HL-60 (cell line): ENCODE data around the gene CSNK2B.

Experiments used
- DNase-seq, 2 experiments: peaks; one replicate each; pipeline ENCODE4 v3.0.0-alpha.2; 2010 to 2020; ENCODE audit warnings: low read depth in 1 of 2, low spot score in 1 of 2
- H3K27ac ChIP-seq: fragments of 250-450 bp; sonication (Bioruptor Pico); replicated peaks from 2 replicates; pipeline ENCODE4 v1.5.1; 2020; ENCODE audit warnings: mild to moderate bottlenecking, moderate library complexity
- H3K27me3 ChIP-seq: fragments of 250-450 bp; sonication (Bioruptor Pico); 2 replicates; pipeline ENCODE4 v1.5.1; 2021; ENCODE audit warnings: mild to moderate bottlenecking, moderate library complexity; ENCODE audit not compliant: insufficient read depth, poor library complexity, severe bottlenecking
- H3K4me3 ChIP-seq: replicated peaks from 2 replicates; pipeline ENCODE4 v1.5.1; 2011; ENCODE audit warnings: mild to moderate bottlenecking, control low read depth, low read length; ENCODE audit not compliant: insufficient read depth
- CTCF ChIP-seq: IDR thresholded peaks from one replicate; pipeline ENCODE4 v1.5.1; 2011; ENCODE audit warnings: low read length, control low read depth, inconsistent platforms; ENCODE audit not compliant: insufficient read depth
- GABPA ChIP-seq: IDR thresholded peaks from 2 replicates; pipeline ENCODE4 v1.6.1; 2012; ENCODE audit warnings: low read depth
- POLR2AphosphoS5 ChIP-seq: IDR thresholded peaks from 2 replicates; pipeline ENCODE4 v1.6.1; 2012; ENCODE audit warnings: low read depth
- REST ChIP-seq: IDR thresholded peaks from 2 replicates; pipeline ENCODE4 v1.6.1; 2012; ENCODE audit warnings: low read depth; ENCODE audit not compliant: insufficient replicate concordance
- SPI1 ChIP-seq: IDR thresholded peaks from 2 replicates; pipeline ENCODE4 v1.6.1; 2012; ENCODE audit warnings: low read depth, mild to moderate bottlenecking, borderline replicate concordance

Gene CSNK2B

GRCh38 chr6:31715022-31715958 is 49.4 kb downstream of the CSNK2B start, which contains the start of gene LY6G6D:
Gene LY6G6D (plus strand): TSS chr6:31715348. CDS start chr6:31715356, 8 bp downstream.
- Histone ChIP-seq H3K27ac (no peak within 1 kb of the TSS), H3K4me3 (no peak within 1 kb of the TSS), H3K27me3 (no peaks in the 10 kb centered on the region)
- no peak for DNase-seq
- TF ChIP-seq CTCF (no peak), GABPA (no peak), SPI1 (no peak), REST (no peak), POLR2AphosphoS5 (no peak)

GRCh38 chr6:31717499-31718222 is 51.8 kb downstream of the CSNK2B start:
- no peak for DNase-seq
- TF ChIP-seq GABPA (no peak), POLR2AphosphoS5 (no peak), REST (no peak), CTCF (no peak), SPI1 (no peak)
- Histone ChIP-seq H3K27ac (no peak overlapping the region), H3K27me3 (no peaks in the 10 kb centered on the region), H3K4me3 (no peak overlapping the region)

GRCh38 chr6:31718265-31718664 is 52.4 kb downstream of the CSNK2B start:
- no peaks in the 10 kb centered on the region for H3K27me3 ChIP-seq
- DNase-seq = no peak
- no peak overlapping the region for H3K4me3 ChIP-seq
- no peak overlapping the region for H3K27ac ChIP-seq
- TF ChIP-seq REST (no peak), CTCF (no peak), POLR2AphosphoS5 (no peak), SPI1 (no peak), GABPA (no peak)
